G401 (cell line): ENCODE results near the gene SCUBE3. TPM values are rescaled to one million over a fixed set of nuclear protein-coding genes. Genes with fewer than 3 reads are reported as not detected.

ENCODE experiments used
- DNase-seq: peaks from one replicate; pipeline ENCODE4 v3.0.0-alpha.2; 2015; ENCODE audit warnings: low spot score
- in situ Hi-C: cut with HindIII; loops from 2 replicates; pipeline ENCODE4 v1.10.0; 2016; ENCODE audit warnings: low sequenced_read_pairs, mixed read lengths
- total RNA-seq: library from RNA; depleted of rRNA; stranded (reverse); fragments of >200 nt; shearing (Covaris generic); gene quantifications from 2 replicates; pipeline ENCODE4 v1.2.3, GENCODE V29; 2014

The SCUBE3 gene
- total RNA-seq, 1 experiment from 2014 or later: 0.24 TPM

DNA sequence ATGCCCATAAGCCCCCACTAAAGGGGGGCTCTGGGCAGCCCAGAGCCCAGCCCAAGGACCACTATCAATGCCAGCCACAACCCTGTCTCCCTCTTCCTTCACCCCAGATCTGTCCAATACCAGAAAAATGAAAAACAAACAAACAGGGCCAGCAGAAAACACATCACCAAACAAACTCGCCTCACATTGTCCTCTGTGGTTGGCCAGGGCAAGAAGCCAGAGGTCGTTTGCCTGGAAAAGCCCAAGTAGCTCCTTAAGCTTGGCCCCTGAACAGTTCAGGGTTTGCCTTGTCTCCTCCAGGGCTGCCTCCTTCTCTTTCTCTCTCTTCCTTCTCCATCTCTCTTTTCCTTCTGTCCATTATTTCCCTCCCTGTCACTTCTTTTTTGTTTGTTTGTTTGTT lies 10.1 kb upstream of the SCUBE3 start:
- DNase-seq: no peak
- in situ Hi-C loops: no loop called here

DNA sequence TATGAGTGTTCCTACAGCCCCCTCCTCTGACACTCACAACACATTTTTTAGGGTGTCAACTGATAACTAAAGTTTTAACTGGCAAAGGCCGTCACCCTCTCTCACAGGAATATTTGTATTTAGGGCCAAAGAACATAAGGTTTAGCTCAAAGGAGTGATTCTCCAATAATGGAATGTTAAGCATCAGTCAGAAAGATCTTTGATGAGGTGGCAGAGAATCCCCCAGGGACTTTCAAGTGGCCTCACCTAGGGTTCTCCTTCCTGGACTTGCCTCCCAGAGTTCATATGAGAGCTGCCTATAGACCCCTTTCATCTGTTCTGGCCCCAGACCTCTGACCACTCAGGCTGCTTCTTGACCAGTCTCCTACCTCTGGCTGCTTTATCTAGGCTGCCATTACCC lies 7.4 kb upstream of the SCUBE3 start:
- in situ Hi-C loops: no loop called here
- no peak for DNase-seq

DNA sequence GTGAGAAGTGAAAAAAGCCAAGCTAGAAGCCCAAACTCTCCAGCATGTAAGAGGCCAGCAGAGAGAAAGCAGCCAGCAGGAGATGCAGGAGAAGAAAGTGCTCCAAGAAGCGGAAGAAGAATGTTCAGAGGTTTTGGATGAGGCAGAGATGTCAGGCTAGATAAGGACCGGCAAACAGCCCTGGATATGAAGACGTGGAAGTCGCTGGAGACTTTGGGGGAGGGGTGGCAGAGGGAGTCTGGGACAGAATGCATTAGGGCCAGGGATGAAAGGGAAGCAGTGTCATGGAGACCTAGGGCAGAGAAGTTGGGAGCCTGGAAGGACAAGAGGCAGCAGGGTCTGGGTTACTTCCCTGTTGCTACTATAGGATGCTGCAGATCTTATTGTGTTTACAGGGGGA lies 5.3 kb upstream of the SCUBE3 start:
- in situ Hi-C loops: no loop called here
- no peak for DNase-seq

DNA sequence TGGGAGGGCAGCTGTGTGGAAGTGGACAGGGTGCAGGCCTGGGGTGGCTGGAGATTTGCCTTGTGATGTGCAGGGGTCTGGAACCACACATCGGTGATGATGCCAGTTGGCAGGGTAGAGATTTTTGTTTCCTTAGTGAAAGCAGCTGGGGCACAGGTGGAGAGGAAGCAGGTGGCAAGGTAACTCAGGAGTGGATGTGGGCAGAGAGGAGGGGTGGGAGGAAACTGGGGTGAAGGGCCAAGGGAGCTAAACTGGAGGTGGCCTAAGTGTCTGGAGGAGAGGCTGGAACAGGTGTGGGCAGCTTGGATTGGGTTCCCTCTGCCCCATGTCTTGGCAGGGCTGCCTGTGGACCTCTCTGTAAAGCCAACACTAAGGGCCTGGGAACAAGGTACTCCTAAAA lies 4.7 kb upstream of the SCUBE3 start:
- no peak for DNase-seq
- in situ Hi-C loops: no loop called here

DNA sequence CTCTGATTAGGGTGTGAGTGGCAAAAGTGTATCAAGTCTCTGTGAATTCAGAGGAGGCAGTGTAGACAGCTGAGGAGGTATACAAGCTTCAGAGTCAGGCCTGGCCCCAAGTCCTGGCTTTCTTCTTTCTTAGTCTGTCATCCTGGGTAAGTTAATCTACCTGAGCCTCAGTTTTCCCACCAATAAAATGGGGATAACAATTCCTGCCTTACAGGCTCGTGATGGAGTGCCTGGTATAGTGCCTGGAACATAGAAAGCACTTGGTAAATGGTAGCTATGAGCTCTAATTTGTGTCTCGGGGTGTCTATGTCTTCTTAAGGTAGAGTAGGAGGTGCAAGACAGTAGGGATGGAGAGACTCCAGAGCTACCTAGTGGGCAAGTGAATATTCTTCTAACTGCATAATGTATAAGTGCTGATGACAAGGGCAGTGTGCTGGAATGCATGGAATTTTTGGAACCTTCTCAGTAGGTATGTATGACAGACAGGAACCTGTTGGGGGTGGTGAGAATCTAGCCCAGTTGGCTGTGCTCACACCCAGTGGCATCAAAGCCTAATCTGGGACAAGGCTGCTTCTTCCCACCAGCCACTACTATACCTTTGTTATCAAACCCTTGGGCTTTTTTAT lies 4.0 kb upstream of the SCUBE3 start:
- in situ Hi-C loops: no loop called here
- DNase-seq: no peak

DNA sequence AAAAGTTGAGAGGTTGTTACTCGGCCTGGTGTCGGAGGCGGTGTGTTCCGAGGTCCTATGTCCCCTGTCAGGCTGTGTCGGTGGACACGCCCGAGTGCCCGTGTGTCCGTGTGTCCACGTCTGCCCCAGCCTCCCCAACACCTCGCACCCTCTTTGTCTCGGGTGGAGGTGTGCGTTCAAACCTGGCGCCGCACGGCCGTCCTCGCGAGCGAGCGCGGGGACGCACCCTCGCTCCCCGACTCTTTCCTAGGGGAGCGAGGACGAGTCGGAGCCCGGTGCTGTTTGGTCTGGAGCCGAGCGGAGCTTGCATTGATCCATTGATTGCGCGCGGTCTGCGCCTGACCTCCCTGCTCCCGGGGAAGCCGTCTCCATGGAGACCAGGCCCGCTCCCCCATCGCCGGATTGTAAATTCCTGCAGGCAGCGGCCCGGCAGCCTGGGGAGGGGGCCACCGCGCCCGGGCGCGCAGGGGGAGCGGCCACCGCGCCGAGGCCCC lies 411 bp upstream of the SCUBE3 start:
- no peak for DNase-seq
- in situ Hi-C loops: no loop called here

DNA sequence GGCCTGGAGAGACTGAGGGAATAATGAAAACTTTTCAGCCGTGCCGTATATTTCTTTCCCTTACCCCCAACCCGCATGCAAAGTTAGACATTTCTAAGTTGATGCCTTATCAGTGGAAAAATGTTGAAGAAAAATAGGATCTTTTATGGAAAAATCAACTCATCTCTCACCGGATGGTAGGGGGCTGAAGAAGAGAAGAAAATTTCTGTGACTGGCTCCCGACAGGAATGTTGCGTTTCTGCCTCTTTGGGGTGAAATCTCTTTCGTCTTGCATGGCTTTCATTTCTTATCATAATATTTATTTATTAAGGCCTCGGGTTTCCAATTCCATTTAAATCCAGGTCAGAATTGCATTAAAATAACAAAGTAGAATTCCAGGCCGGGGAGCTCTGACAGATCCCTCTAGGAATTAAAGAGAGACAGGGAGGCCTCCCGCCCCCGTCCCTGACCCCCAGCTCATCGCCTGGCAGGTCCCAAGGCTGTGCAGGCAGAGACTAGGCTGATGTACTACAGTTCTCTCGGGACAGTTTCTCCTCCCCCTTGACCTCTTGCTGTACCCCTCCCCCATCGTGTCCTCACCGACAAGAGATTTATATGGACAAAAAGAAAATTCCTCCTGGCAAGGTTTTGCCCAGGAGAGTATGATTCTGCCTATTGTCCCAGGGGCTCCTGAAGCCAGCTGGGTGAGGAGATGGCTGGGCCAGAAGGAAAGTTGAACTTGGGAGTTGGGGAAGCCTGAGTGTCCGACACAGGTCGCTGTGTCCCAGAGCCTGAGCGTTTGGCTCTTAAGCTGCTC lies 1.3 kb downstream of the SCUBE3 start:
- DNase-seq: no peak
- in situ Hi-C loops: no loop called here

DNA sequence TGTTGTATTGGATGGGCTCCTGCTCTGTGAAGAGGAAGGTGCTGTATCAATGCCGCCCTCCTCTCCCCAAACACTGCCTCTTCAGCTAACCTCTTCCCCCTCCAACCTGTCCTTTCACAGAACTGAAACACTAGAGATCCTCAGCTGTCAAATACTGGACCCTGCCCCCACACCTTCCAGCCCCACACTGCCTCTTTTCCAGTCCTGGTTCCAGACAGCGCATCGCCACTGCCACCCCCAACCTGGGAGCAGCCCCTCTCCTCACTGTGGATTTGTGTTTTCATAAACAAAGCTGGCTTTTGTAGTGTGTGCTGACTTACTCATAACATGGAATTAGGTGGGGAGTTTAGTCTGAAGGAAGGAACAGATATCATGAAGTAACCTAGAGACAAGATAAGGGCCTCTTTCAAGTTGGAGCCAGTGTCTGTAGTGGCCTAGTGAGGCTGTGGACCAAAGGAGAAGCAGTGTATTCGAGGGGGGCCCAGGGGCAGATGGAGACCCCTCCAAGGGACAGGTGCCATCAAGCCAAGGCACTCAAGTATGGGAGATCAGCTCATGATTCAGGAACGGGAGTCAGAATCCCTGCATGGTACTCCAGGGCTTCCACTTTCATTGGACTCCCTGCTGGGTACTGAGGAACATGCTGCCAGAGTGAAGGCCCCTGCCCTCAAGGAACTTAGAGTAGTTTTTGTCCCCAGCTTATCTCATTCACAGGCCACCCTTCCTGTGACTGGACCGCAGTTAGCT lies 2.1 kb downstream of the SCUBE3 start:
- in situ Hi-C loops: no loop called here
- DNase-seq: no peak

DNA sequence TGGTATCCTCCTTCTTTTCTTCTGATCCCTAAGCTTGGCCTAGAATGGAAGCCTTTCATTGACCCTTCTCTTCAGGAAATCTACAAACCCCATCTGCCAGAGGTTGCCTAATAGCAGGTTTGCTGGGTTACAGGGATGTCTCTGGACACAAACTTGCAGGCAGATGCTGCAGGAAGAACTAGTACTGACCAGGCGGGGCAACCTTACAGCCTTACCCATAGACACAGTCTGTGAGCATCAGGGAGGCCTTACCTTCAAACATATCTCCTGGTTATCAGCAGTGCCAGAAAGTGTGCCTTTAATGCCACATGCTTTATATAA lies 2.6 kb downstream of the SCUBE3 start:
- in situ Hi-C loops: no loop called here
- DNase-seq: no peak

DNA sequence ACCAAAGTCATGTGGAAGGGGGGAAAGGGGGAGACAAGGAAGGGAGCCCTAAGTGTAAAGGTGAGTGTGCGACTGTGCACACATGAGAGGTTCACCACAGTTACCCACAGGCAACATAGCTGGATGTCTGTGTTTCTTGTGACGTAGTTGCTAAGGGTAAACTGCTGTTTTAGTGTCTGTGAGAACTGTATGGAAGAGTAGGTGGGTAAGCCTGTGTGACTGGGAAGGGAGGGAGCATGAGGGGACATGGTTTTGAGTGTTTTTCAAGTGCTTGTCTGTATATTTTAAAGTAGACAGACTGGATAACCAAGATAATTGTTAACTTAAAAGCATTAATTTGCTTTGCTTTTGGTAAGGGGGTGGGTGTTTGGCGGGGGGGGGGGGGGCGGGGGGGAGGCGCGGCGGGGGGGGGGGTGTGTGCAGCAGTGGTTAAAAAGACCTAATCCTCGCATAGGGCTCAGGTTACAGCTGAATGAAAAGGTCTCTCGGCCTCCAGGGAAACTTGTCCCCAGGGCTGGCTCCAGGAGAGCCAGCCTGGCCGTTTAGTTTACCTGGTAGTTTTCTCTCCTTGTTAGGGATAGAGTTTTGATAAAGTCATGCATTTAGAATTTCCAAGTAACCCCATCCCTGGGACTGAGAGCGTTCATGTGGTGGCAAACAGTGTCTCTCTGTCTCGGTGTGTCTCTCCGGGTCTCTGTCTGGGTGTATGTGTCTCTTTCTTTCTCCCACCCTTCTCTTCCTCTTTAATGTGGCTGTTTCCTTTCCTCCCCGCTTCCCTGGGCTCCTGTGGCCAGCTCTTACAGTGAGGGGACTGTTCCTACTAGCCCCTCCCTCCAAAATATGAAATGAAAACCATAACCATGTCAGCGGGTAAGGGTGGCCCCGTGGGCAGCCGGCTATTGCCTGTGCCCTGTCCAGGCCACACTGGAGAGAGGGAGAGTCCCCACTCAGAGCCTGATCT lies 3.4 kb downstream of the SCUBE3 start:
- DNase-seq: no peak
- in situ Hi-C loops: no loop called here

DNA sequence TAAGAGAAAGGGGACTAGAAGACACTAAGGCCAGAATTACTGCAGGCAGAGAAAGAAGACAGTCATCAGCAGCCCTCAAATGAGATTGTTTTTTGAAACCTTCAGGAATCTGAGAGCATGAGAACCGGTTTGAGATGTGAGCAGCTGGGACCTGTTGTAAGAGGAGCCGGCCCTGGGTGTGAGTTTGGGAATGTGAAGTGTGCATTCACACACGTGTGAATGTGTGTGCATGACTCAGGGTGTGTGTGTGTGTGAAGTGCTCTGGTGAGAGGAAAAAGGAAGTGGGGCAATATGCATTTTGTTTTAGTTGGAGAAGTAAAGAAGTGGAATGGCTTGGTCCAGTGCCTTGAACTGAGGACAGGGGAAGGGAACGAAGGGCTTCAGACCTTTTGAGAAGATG lies 4.3 kb downstream of the SCUBE3 start:
- in situ Hi-C loops: no loop called here
- DNase-seq: no peak

DNA sequence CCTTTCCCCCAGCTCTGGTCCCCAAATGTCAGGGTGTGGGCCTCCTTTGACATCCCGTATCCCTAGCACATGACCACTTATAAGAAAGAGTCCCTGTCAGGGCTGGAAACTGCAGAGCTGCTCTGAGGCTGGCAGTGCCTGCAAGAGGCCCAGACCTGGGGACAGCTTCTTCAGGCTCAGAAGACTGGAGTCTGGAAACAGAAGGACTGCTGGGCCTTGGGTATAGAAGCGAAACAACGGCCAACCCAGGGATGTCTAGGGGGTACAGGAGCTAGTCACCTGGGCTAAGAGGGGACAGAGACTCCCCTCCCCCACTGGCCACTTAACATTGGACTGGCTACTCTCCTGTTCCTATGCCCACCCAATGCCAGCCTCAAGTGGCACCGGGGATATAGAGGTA lies 4.7 kb downstream of the SCUBE3 start:
- in situ Hi-C loops: no loop called here
- no peak for DNase-seq

DNA sequence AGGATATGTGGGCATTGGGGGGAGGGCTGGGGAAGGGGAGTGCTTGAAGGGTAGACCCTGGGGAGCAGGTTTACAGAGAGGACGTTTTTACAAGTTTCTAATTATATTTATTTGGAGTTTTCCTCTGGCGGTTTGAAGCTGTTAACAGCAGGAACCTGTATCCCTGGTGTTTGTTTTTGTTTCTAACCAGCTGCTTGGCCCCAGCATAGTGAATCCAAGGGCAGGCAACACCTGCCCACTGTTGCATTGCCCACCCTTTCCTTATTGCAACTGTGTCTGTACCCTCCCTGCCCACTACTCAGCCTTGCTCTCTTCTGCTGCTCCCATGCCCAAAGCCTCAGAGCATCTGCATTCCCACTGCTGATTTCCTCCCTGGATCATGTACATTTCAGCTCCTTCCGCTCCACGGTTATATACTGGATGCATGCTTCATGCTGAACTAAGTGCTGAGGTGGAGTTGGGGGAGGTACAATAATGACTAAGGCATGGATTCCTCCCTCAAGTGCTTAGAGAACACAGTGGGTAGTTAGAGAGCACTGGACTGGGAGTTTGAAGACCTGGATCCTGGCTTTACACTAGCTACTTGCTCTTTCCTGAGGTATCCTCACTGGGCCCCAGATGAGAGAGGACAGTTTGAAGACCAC lies 6.0 kb downstream of the SCUBE3 start:
- in situ Hi-C loops: no loop called here
- no peak for DNase-seq

DNA sequence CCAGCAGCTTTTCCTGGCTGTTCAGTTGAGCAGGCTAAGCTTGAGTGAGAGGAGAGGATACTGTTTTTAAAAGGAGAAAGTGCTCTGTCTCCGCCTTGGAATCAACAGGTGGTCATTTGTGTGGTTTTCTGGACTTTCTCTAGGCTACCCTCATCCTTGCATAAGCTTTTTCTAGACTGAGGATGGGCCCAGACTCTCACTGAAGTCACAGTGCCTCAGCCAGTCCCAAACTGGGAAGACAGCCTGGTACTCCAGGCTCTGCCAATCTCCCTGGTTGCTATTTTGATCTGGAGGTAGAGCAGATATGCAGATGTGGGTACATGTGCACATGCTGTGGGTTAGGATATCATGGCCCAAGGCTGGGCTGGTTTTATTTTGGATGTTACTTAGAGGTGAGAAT lies 7.0 kb downstream of the SCUBE3 start:
- in situ Hi-C loops: no loop called here
- no peak for DNase-seq

DNA sequence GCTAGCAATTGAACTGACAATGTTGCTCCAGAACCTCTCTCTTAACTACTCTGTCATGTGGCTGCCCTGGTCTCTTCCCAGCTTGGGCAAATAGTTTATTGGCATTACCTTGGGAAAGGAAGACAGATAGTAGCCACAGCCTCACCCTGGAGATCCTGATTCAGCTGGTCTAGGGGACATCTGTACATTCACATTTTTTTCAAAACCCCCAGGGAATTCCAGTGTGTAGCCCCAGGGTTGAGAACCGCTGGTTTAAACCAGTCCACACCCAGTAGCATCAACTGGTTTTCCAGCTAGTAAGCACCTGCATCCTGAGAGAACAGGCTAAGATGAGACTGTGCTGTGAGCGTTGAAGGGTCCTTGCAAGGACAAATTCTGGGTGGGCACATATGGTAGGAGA lies 9.6 kb downstream of the SCUBE3 start:
- in situ Hi-C loops: no loop called here
- no peak for DNase-seq

DNA sequence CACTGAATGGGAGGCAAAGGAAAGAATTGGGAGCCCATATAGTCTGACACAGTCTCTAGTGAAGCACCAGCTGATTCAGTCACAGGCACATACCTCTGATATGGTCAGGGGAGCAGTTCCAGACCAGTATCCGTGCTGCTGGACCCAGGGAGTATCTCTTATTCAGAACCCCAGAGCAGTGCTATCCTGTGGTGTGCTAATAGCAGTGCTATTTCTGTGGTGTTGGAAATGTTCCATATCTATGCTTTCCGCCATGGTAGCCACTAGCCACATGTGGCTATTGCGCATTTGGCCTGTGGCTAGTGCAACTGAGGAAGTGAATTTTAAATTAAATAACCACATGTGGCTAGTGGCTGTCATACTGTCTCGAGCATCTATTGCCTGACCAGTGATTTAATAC lies 11.0 kb downstream of the SCUBE3 start:
- in situ Hi-C loops: no loop called here
- no peak for DNase-seq

DNA sequence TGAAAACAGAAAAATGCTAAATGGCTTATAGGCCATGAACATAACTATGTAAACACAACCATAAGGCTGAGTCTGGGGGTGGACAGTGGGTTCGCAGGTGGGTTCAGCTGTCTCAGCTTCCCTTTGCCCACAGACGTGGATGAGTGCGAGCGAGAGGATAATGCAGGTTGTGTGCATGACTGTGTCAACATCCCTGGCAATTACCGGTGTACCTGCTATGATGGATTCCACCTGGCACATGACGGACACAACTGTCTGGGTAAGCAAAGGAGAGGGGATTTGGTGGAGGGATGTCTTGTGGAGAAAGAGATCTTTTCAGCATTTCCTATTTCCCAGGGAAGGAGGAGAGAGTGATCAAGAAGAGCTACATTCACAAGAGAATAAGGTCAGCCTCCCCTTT lies 14.7 kb downstream of the SCUBE3 start:
- in situ Hi-C loops: no loop called here
- DNase-seq: no peak

DNA sequence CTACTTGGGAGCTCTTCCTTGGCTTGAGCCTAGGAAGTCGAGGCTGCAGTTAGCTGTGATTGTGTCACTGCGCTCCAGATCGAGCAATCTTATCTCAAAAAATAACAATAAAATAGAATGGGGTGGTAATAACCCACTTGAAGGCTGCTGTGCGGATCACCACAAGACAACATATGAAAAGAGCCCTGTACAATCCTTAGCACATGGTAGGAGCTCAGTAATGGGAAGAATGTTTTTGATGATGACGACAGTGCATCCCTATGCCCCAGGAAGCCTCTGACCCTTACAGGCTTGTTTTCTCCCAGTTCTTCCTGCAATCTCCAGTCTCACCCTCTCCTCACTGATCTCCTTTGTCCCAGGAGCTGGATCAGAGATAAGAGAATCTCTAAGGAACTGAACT lies 15.5 kb downstream of the SCUBE3 start:
- in situ Hi-C loops: no loop called here
- no peak for DNase-seq

DNA sequence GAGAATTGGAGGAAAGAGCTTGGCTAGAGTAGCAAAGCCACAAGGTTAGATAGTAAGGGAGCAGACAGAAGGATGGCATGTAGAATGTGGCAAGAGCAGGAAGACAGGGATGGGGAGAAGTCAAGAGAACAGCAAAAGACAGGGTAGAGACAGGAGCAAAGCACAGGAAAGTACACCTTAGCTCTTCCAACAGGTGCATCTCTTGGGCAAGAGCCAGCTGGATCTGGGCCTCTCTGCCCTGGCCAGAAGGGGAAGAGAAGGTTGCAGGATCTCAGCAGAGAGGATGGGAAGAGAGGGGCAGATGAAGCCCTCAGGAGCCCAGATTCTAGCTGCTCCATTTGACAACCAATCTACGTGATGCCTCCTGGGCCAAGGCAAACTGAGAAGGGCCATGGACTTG lies 16.7 kb downstream of the SCUBE3 start:
- peak; percentile 43 for DNase-seq
- in situ Hi-C loops: no loop called here
